Psoas muscle (tissue), 8 donors: ENCODE data around the gene TCF19. TPM values are rescaled to one million over a fixed set of nuclear protein-coding genes. Genes with fewer than 3 reads are reported as not detected.
"Not testable (repeated sequence)": the region's sequence is repeated elsewhere in the genome, so short reads cannot be mapped to it uniquely, and the experiment has no call there.

Experiments used
- ATAC-seq, 4 donors: fragments of 200-7000 bp; cut with Tn5 transposase; one replicate each; pipeline ENCODE4 v1.9.1; 2020; ENCODE audit warnings: moderate library complexity in 3 of 4, mild to moderate bottlenecking in 2 of 4
- DNase-seq, 2 donors: peaks; one replicate each; pipeline ENCODE4 v3.0.0-alpha.2; 2020
- H3K27ac ChIP-seq: fragments of 200-600 bp; one replicate; pipeline ENCODE4 v1.8.0; 2022
- H3K27me3 ChIP-seq, 3 donors: fragments of 200-600 bp in 1 of 3; one replicate each; pipeline versions ENCODE4 v1.6.1 to v1.8.0; 2013 to 2022; ENCODE audit warnings: low read length in 2 of 3, mild to moderate bottlenecking in 2 of 3, moderate library complexity in 1 of 3; ENCODE audit not compliant: insufficient read depth in 3 of 3
- H3K36me3 ChIP-seq, 2 donors: fragments of 200-600 bp in 1 of 2; one replicate each; pipeline versions ENCODE4 v1.6.1 to v1.8.0; 2013 to 2022; ENCODE audit warnings: low read depth in 1 of 2, mild to moderate bottlenecking in 1 of 2, moderate library complexity in 1 of 2; ENCODE audit not compliant: insufficient read depth in 1 of 2
- H3K4me1 ChIP-seq: fragments of 200-600 bp; one replicate; pipeline ENCODE4 v1.8.0; 2022
- H3K4me3 ChIP-seq: fragments of 200-600 bp; one replicate; pipeline ENCODE4 v1.8.0; 2022; ENCODE audit warnings: mild to moderate bottlenecking
- H3K9me3 ChIP-seq: fragments of 200-600 bp; one replicate; pipeline ENCODE4 v1.8.0; 2022
- WGBS, 3 donors: extraction: QIAGEN DNeasy Blood & Tissue Kit; methylation state at CpG; one replicate each; pipeline versions ENCODE4 v1.1.6 to v1.1.7; 2013; 5-methylcytosine and 5-hydroxymethylcytosine counted together
- intact Hi-C, 2 donors: fragments of 100-400 bp; cut with DNase I; formaldehyde crosslinking; loops; one replicate each; pipeline versions ENCODE4 v1.11.0 to v1.14.2; 2022
- polyA plus RNA-seq, 3 donors: library from polyadenylated mRNA; stranded (reverse); fragments of 200-250 nt; gene quantifications; one replicate each; pipeline ENCODE4 v1.2.3, GENCODE V29; 2013
- total RNA-seq, 4 donors: library from RNA; stranded (reverse); fragmentation: NEBNext Ultra II Directional in 2 of 4; extraction: Animal tissue kit (Norgen Biotek cat#: 25700) in 2 of 4; gene quantifications; one replicate each; pipeline versions ENCODE4 v1.2.1 to v1.2.4, GENCODE V29; 2021 to 2023
- TF ChIP-seq, protein P1 (sequence below): fragments of 200-600 bp; IDR thresholded peaks from one replicate; pipeline ENCODE4 v1.8.0; 2022; ENCODE audit warnings: antibody characterized with exemption
- donor health status: healthy with polysubstance abuse.
- donor health status: DM: no; HTN: no; CAD: no; lungs with moderate emphysema.
- donor health status: Bipolar disorder and iron deficiency.
- donor health status: healthy.
- donor health status: DM: yes; HTN: yes; CAD: no.
- donor health status: DM: no; HTN: no; CAD: no.
- donor health status: DM: no; HTN: no; CAD: no.
- donor health status: DM: yes; HTN: yes; CAD: no.

TCF19 gene
- total and polyA plus RNA-seq, 7 donors, result 1.4 to 4.8 (median 1.8) TPM

DNA sequence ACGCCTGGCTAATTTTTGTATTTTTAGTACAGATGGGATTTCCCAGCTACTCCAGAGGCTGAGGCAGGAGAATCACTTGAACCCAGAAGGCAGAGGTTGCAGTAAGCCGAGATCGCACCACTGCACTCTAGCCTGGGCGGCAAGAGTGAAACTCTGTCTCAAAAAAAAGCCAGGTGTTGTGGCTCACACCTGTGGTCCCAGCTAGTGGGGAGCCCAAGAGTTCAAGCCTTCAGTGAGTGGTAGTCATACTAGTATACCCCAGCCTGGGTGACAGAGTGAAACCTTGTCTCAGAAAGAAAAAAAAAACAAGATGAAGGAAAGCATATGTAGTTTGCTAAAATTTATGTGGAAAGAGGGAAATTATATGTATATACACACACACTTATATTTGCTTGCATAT is 32.1 kb downstream of the TCF19 start:
- H3K4me1 ChIP-seq, result peaks cover 5% of the 10 kb centered on the region
- TF ChIP-seq, protein P1, sequence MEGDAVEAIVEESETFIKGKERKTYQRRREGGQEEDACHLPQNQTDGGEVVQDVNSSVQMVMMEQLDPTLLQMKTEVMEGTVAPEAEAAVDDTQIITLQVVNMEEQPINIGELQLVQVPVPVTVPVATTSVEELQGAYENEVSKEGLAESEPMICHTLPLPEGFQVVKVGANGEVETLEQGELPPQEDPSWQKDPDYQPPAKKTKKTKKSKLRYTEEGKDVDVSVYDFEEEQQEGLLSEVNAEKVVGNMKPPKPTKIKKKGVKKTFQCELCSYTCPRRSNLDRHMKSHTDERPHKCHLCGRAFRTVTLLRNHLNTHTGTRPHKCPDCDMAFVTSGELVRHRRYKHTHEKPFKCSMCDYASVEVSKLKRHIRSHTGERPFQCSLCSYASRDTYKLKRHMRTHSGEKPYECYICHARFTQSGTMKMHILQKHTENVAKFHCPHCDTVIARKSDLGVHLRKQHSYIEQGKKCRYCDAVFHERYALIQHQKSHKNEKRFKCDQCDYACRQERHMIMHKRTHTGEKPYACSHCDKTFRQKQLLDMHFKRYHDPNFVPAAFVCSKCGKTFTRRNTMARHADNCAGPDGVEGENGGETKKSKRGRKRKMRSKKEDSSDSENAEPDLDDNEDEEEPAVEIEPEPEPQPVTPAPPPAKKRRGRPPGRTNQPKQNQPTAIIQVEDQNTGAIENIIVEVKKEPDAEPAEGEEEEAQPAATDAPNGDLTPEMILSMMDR, result no peak
- DNase-seq (no peak), ATAC-seq (no peak)
- H3K27ac ChIP-seq, result no peak overlapping the region
- no peaks in the 10 kb centered on the region for H3K27me3 ChIP-seq
- H3K4me3 ChIP-seq, result no peak overlapping the region
- WGBS, 3 donors, result 88 to 98% (median 90%) methylated on average over 4 of the region's 4 CpGs
- peaks cover 0 to 5% of the 10 kb centered on the region in 2 donors for H3K36me3 ChIP-seq
- no peaks in the 10 kb centered on the region for H3K9me3 ChIP-seq
- intact Hi-C loops, result no loop called here

DNA sequence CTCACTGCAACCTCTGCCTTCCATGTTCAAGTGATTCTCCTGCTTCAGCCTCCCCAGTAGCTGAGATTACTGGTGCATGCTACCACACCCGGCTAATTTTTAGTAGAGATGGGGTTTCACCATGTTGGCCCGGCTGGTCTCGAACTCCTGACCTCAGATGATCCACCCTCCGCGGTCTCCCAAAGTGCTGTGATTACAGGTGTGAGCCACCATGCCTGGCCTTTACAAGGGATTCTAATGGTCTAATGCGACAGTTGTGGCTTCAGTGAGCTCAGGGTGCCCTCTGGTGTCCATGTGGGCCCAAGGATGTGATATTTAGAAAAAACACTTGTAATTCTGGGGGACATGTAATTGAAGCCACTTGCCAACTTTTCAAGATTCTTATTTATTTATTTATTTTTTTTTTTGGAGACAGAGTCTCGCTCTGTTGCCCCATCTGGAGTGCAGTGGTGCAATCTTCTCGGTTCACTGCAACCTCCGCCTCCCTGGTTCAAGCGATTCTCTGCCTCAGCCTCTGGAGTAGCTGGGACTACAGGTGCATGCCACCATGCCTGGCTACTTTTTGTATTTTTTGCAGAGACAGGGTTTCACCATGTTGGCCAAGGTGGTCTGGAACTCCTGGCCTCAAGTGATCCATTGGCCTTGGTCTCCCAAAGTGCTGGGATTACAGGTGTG is 34.2 kb downstream of the TCF19 start:
- WGBS, 3 donors, result 58 to 61% (median 61%) methylated on average over 10 of the region's 10 CpGs
- intact Hi-C loops, result loop anchor here (1.0 to 2.0 kb wide), 2 partner anchors 54 to 55 kb away; partner anchors contain the start of gene PSORS1C2 (in 1 of the 2)
- not testable (repeated sequence) for H3K27me3 ChIP-seq, H3K36me3 ChIP-seq, H3K27ac ChIP-seq, H3K4me3 ChIP-seq, H3K9me3 ChIP-seq, H3K4me1 ChIP-seq
- ATAC-seq (peak in 2 of 4 donors; percentile 44 to 53), DNase-seq (peak; percentile 64 to 74)
- TF ChIP-seq, protein P1, result peak; percentile 53

DNA sequence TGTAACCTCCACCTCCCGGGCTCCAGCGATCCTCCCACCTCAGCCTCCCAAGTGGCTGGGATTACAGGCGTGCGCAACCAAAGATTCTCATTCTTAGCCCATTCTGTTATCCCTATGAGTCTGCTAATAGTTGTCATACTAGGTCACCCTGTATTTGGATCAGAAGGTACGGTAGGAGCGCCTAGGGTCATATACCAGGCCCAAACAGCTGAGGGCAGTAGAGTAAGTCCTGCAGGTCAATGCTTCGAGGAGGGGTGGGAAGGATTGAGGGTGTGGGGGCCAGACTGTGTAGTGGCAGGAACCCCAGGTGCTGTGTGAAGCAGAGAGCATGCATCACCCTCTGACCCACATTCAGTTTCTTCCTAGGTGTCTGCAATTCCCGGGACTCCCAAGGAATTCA is 34.8 kb downstream of the TCF19 start:
- no peak overlapping the region for H3K27ac ChIP-seq
- no peak overlapping the region for H3K4me3 ChIP-seq
- 76 to 84% (median 82%) methylated on average over 8 of the region's 8 CpGs for WGBS, 3 donors
- ATAC-seq (no peak), DNase-seq (no peak)
- peaks cover 0 to 5% of the 10 kb centered on the region in 2 donors for H3K36me3 ChIP-seq
- TF ChIP-seq, protein P1, result no peak
- peaks cover 5% of the 10 kb centered on the region for H3K4me1 ChIP-seq
- no peaks in the 10 kb centered on the region for H3K9me3 ChIP-seq
- intact Hi-C loops, result loop anchor here in 1 of 2 donors (2.0 kb wide), 1 partner anchor 54 kb away; the partner anchor contains the start of gene PSORS1C2
- no peaks in the 10 kb centered on the region for H3K27me3 ChIP-seq

DNA sequence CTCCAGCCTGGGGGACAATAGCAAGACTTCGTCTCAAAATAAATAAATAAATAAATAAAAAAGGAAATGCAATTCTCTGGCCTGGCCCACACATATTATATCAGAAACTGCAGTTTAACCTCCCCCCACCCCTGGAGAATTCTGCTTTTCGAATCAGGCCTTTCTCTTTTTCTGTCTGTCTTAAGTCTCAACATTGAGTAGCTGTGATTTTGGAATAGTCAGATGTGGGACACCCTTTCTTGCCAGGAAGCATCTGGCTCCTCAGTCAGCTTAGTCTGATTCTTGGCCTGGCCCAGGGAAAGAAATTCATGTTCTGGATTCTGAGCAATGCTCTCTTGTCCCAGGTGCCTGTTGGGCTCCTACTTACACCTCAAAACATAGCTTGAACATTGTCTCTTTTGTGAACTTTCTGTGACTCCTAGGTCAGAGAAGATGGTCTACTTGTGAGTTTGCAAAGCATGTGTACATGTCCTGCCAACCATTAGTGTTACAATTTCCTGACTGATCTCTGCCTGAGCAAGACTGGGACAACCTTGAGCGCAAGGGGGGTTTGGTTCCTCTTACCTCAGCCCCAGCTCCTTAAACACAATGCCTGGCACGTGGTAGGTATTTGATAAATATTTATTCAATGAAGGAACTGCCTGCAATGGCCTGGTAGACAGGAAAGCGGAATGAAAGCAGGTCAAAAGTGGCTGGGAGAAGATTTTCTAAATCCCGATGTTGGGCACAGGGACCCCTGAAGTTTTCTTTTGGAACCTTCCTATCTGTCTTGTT is 35.9 kb downstream of the TCF19 start:
- no peak overlapping the region for H3K27ac ChIP-seq
- intact Hi-C loops, result no loop called here

DNA sequence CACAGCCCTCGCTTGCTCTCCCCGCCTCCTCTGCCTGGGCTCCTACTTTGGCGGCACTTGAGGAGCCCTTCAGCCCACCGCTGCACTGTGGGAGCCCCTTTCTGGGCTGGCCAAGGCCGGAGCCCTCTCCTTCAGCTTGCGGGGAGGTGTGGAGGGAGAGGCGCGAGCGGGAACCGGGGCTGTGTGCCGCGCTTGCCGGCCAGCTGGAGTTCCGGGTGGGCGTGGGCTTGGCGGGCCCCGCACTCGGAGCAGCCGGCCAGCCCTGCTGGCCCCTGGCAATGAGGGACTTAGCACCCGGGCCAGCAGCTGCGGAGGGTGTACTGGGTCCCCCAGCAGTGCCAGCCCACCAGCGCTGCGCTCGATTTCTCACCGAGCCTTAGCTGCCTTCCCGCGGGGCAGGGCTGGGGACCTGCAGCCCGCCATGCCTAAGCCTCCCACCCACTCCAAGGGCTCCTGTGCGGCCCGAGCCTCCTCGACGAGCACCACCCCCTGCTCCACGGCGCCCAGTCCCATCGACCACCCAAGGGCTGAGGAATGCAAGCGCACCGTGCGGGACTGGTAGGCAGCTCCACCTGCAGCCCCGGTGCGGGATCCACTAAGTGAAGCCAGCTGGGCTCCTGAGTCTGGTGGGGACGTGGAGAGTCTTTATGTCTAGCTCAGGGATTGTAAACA is 37.1 kb downstream of the TCF19 start:
- DNase-seq, intact Hi-C loops, H3K36me3 ChIP-seq, H3K4me3 ChIP-seq, H3K27me3 ChIP-seq, H3K4me1 ChIP-seq, H3K27ac ChIP-seq, H3K9me3 ChIP-seq, ATAC-seq: not testable (repeated sequence)
- 92 to 95% (median 93%) methylated on average over 22 to 41 of the region's 41 CpGs for WGBS, 3 donors

More for the DNA sequence above, 35.9 kb downstream of the TCF19 start:
- peaks cover 5% of the 10 kb centered on the region for H3K4me1 ChIP-seq
- ATAC-seq (no peak), DNase-seq (no peak)
- H3K9me3 ChIP-seq, result no peaks in the 10 kb centered on the region
- peaks cover 0 to 5% of the 10 kb centered on the region in 2 donors for H3K36me3 ChIP-seq
- TF ChIP-seq, protein P1, result no peak
- H3K27me3 ChIP-seq, result no peaks in the 10 kb centered on the region
- WGBS, 3 donors, result 80 to 81% (median 81%) methylated on average over 6 of the region's 6 CpGs
- no peak overlapping the region for H3K4me3 ChIP-seq

DNA sequence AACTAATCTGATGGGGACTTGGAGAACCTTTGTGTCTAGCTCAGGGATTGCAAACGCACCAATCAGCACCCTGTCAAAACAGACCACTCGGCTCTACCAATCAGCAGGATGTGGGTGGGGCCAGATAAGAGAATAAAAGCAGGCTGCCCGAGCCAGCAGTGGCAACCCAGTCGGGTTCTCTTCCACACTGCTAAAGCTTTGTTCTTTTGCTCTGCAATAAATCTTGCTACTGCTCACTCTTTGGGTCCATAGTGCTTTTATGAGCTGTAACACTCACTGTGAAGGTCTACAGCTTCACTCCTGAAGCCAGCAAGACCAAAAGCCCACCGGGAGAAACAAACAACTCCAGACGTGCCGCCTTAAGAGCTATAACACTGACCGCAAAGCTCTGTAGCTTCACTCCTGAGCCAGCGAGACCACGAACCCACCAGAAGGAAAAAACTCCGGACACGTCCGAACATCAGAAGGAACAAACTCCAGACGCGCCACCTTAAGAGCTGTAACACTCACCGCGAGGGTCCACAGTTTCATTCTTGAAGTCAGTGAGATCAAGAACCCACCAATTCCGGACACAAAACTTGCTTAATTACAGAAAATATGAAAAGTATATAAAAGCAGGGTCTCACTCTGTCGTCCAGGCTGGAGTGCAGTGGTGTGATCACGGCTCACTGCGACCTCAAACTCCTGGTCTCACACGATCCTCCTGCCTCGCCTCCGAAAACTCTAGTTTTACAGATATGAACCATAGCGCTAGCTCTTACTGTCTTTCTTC is 38.0 kb downstream of the TCF19 start:
- WGBS, 3 donors, result 73 to 77% (median 76%) methylated on average over 25 of the region's 25 CpGs
- not testable (repeated sequence) for H3K9me3 ChIP-seq, H3K4me1 ChIP-seq, ATAC-seq, H3K27me3 ChIP-seq, DNase-seq, H3K36me3 ChIP-seq
- Histone ChIP-seq H3K27ac (peak overlapping the region; percentile 96), H3K4me3 (peak overlapping the region; percentile 80)
- intact Hi-C loops, result loop anchor here (2.0 kb wide), 1 partner anchor 170 kb away; no protein-coding TSS in a partner anchor
